GM10266 (cell line): Measurements from ENCODE around the gene ODF2.
A peak's percentile ranks its signal among the peaks of the same experiment; 100 is the strongest.
"Not testable (repeated sequence)": the region's sequence is repeated elsewhere in the genome, so short reads cannot be mapped to it uniquely, and the experiment has no call there.

Source experiments
- DNase-seq: peaks from one replicate; pipeline ENCODE4 v3.0.0; 2012; ENCODE audit errors: extremely low spot score
- CTCF ChIP-seq: IDR thresholded peaks from 2 replicates; pipeline ENCODE4 v1.5.1; 2012; ENCODE audit warnings: mild to moderate bottlenecking, low read depth; ENCODE audit not compliant: control insufficient read depth, insufficient read depth; ENCODE audit errors: missing control alignments

ODF2 gene

GRCh38 chr9:128420060-128420650 is 35.7 kb upstream of the ODF2 start:
- peak; percentile 95 for DNase-seq
- TF ChIP-seq CTCF: peak; percentile 94

GRCh38 chr9:128420651-128421481 is 34.9 kb upstream of the ODF2 start, which contains the start of gene CERCAM:
Gene CERCAM (plus strand): TSS chr9:128420857. CDS start chr9:128420878, 21 bp downstream.
- peak; percentile 0 for TF ChIP-seq CTCF
- DNase-seq: peak; percentile 94

- no peak for DNase-seq
- TF ChIP-seq CTCF: no peak
Observed at GRCh38 chr9:128421482-128421996, 34.3 kb upstream of the ODF2 start.

GRCh38 chr9:128422022-128422782 is 33.6 kb upstream of the ODF2 start:
- DNase-seq: not testable (repeated sequence)

- TF ChIP-seq CTCF: no peak
- no peak for DNase-seq
Observed at GRCh38 chr9:128422783-128423150, 33.0 kb upstream of the ODF2 start.

- DNase-seq: not testable (repeated sequence)
Observed at GRCh38 chr9:128423356-128423755, 32.5 kb upstream of the ODF2 start.

- TF ChIP-seq CTCF: no peak
Observed at GRCh38 chr9:128424268-128424780, 31.5 kb upstream of the ODF2 start.

More at GRCh38 chr9:128424268-128424780, 31.5 kb upstream of the ODF2 start:
- no peak for DNase-seq
